HG03135 (cell line): ENCODE measurements around the gene SSTR1.

Experiments used
- ATAC-seq: cut with Tn5 transposase; IDR thresholded peaks from one replicate; pipeline ENCODE4 v1.9.1; 2021; ENCODE audit warnings: mild to moderate bottlenecking, moderate library complexity; ENCODE audit not compliant: unreplicated experiment

SSTR1 gene

GRCh38 chr14:38202444-38203191 is 5.1 kb upstream of the SSTR1 start:
- ATAC-seq = no peak

- ATAC-seq = no peak
These were observed 3.6 kb upstream of the SSTR1 start for GRCh38 chr14:38203929-38204718.

- ATAC-seq = no peak
These were observed 3.0 kb upstream of the SSTR1 start for GRCh38 chr14:38204719-38205115.

GRCh38 chr14:38205119-38205813 is 2.4 kb upstream of the SSTR1 start:
- no peak for ATAC-seq

- no peak for ATAC-seq
These were observed 1.6 kb upstream of the SSTR1 start for GRCh38 chr14:38205949-38206665.

- ATAC-seq = no peak
These were observed 871 bp upstream of the SSTR1 start for GRCh38 chr14:38206689-38207376.

GRCh38 chr14:38207377-38207735 is 348 bp upstream of the SSTR1 start:
- no peak for ATAC-seq

- no peak for ATAC-seq
These were observed 1.2 kb downstream of the SSTR1 start for GRCh38 chr14:38208618-38209562.

- no peak for ATAC-seq
These were observed 2.2 kb downstream of the SSTR1 start for GRCh38 chr14:38209572-38210557.

GRCh38 chr14:38210587-38211216 is 3.0 kb downstream of the SSTR1 start:
- no peak for ATAC-seq

GRCh38 chr14:38211255-38211735 is 3.6 kb downstream of the SSTR1 start:
- ATAC-seq = no peak

GRCh38 chr14:38212111-38212510 is 4.4 kb downstream of the SSTR1 start:
- ATAC-seq = no peak

- no peak for ATAC-seq
These were observed 5.3 kb downstream of the SSTR1 start for GRCh38 chr14:38213001-38213400.

GRCh38 chr14:38217553-38217952 is 9.8 kb downstream of the SSTR1 start:
- no peak for ATAC-seq

GRCh38 chr14:38221077-38221476 is 13.4 kb downstream of the SSTR1 start:
- no peak for ATAC-seq

- ATAC-seq = no peak
These were observed 16.6 kb downstream of the SSTR1 start for GRCh38 chr14:38224338-38224737.

- no peak for ATAC-seq
These were observed 18.2 kb downstream of the SSTR1 start for GRCh38 chr14:38225946-38226345.

- no peak for ATAC-seq
These were observed 18.7 kb downstream of the SSTR1 start for GRCh38 chr14:38226366-38226765.
